ENCODE measurements around the gene DDIT3.

The DDIT3 gene

DNA sequence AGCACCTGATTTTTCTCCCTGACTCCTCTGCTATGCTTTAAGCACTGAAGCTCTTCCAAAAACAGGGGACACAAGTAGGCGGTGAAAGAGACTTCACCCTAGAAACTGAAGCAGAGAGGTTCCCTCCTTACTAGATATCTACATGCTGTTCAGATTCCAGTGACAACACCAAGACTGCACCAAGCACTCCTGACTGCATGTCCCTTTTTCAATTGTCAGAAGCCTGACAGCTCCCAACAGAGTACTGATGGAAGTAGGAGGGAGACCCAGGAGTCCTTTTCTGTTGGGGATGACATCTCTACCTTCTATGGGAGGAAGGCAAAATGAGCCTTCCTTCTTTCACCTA is 16.3 kb upstream of the DDIT3 start:
- H3K36me3 ChIP-seq (ENCODE audit: low read depth): peaks cover 70% of the 10 kb centered on the region
- DNase-seq (ENCODE audit: low spot score) (no peak), ATAC-seq (ENCODE audit: low read depth) (no peak)
- TF ChIP-seq, protein P1, sequence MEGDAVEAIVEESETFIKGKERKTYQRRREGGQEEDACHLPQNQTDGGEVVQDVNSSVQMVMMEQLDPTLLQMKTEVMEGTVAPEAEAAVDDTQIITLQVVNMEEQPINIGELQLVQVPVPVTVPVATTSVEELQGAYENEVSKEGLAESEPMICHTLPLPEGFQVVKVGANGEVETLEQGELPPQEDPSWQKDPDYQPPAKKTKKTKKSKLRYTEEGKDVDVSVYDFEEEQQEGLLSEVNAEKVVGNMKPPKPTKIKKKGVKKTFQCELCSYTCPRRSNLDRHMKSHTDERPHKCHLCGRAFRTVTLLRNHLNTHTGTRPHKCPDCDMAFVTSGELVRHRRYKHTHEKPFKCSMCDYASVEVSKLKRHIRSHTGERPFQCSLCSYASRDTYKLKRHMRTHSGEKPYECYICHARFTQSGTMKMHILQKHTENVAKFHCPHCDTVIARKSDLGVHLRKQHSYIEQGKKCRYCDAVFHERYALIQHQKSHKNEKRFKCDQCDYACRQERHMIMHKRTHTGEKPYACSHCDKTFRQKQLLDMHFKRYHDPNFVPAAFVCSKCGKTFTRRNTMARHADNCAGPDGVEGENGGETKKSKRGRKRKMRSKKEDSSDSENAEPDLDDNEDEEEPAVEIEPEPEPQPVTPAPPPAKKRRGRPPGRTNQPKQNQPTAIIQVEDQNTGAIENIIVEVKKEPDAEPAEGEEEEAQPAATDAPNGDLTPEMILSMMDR (IDR thresholded peaks at IDR 0.05; ENCODE audit: poor library complexity, severe bottlenecking): no peak
- H3K9me3 ChIP-seq (ENCODE audit: severe bottlenecking): no peaks in the 10 kb centered on the region
- no peaks in the 10 kb centered on the region for H3K27me3 ChIP-seq (ENCODE audit: insufficient read depth, poor library complexity, severe bottlenecking)
- no peaks in the 10 kb centered on the region for H3K4me1 ChIP-seq (ENCODE audit: insufficient read depth, poor library complexity, severe bottlenecking)
- H3K27ac ChIP-seq (ENCODE audit: poor library complexity, severe bottlenecking): no peak overlapping the region
- no peak overlapping the region for H3K4me3 ChIP-seq (ENCODE audit: severe bottlenecking)

DNA sequence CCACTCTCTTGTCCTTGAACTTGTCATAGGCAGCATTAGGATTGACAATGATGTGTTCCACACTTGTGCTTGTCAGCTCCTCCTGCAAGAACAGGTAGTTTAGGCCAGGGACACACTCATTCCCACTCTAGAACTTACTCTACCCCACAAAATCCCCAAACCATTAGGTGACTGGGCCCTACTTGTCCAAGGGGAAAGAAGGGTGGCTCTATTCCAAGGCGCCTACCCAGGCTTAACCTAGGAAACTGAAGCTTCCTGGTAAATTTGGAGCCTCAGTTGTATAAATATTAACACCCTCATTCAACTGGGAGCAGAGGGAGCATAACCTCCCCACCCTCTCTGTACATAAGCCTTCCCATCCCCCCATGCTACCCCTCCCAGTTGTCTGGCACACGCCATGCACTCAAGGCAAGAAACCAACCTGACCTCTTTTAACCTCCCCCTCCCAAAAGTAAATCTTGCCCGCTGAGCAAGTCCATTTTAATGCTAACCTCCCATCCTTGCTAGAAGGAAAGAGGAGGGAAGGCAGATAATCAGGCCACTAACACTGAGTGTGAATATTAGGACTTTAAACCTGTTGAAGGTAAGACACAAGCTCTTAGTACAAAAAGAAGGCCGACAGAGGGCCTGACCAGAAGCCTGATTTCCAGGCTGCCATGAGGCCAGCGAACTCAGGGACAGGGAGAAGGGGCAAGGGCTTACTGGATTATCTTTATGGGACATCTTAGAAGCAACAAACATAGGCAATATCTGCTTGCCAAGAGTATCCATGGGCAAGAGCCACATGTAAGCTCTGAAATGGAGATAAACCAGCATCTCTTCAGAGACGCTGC is 15.7 kb upstream of the DDIT3 start:
- H3K36me3 ChIP-seq (ENCODE audit: low read depth): peaks cover 70% of the 10 kb centered on the region
- TF ChIP-seq, protein P1 (IDR thresholded peaks at IDR 0.05; ENCODE audit: poor library complexity, severe bottlenecking): no peak
- DNase-seq (ENCODE audit: low spot score) (no peak), ATAC-seq (ENCODE audit: low read depth) (no peak)
- H3K27me3 ChIP-seq (ENCODE audit: insufficient read depth, poor library complexity, severe bottlenecking): no peaks in the 10 kb centered on the region
- no peaks in the 10 kb centered on the region for H3K9me3 ChIP-seq (ENCODE audit: severe bottlenecking)
- no peak overlapping the region for H3K27ac ChIP-seq (ENCODE audit: poor library complexity, severe bottlenecking)
- no peak overlapping the region for H3K4me3 ChIP-seq (ENCODE audit: severe bottlenecking)
- no peaks in the 10 kb centered on the region for H3K4me1 ChIP-seq (ENCODE audit: insufficient read depth, poor library complexity, severe bottlenecking)

DNA sequence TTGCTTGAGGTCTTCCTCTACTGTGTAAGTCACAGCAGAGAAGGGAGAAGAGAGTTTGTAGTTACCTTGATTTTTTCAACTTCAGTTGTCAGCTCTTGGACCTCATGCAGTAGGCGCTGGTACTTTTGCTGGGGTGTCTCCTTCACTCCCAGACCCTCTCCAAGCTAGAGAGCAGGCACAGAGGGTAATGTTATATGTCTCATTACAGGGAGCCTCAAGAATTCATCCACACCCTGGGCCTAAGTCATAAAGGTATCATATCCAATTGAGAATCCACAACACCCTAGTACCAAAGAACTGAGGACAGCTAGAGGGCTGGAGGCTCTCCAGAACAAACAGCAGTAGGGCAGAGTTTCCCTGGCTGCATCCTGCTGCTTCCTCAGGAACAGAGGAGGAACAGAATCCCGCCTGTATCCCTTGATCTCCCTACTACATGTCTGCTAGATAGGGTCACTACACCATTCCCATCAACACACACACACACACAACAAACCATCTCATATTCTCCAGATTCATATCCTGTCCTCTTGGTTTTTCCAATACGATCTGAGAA is 14.8 kb upstream of the DDIT3 start:
- DNase-seq (ENCODE audit: low spot score) (no peak), ATAC-seq (ENCODE audit: low read depth) (no peak)
- H3K27ac ChIP-seq (ENCODE audit: poor library complexity, severe bottlenecking): no peak overlapping the region
- H3K27me3 ChIP-seq (ENCODE audit: insufficient read depth, poor library complexity, severe bottlenecking): no peaks in the 10 kb centered on the region
- TF ChIP-seq, protein P1 (IDR thresholded peaks at IDR 0.05; ENCODE audit: poor library complexity, severe bottlenecking): no peak
- H3K4me1 ChIP-seq (ENCODE audit: insufficient read depth, poor library complexity, severe bottlenecking): no peaks in the 10 kb centered on the region
- no peak overlapping the region for H3K4me3 ChIP-seq (ENCODE audit: severe bottlenecking)
- peaks cover 78% of the 10 kb centered on the region for H3K36me3 ChIP-seq (ENCODE audit: low read depth)
- no peaks in the 10 kb centered on the region for H3K9me3 ChIP-seq (ENCODE audit: severe bottlenecking)

DNA sequence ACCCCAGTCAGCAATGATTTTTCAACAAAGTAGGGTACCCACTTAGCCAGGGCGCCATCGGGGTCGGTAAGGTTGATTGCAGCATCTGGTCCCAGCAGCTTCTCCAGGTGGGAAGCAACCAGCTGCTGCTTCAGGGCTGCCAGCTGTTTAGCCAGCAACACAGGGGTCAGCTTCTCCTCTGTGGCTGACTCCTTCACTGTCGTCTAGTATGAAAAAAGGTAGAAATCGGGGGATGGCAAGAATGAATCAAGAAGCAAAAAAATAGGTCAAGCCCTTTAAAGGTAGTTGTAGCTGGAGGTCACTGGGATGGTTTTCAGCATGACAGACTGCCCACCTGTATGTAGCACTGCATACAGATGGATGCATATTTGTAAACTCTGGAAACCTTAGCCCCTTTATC is 13.9 kb upstream of the DDIT3 start:
- ATAC-seq (ENCODE audit: low read depth) (no peak), DNase-seq (ENCODE audit: low spot score) (no peak)
- Histone ChIP-seq H3K27me3 (ENCODE audit: insufficient read depth, poor library complexity, severe bottlenecking) (no peaks in the 10 kb centered on the region), H3K4me1 (ENCODE audit: insufficient read depth, poor library complexity, severe bottlenecking) (no peaks in the 10 kb centered on the region), H3K27ac (ENCODE audit: poor library complexity, severe bottlenecking) (no peak overlapping the region), H3K4me3 (ENCODE audit: severe bottlenecking) (no peak overlapping the region), H3K9me3 (ENCODE audit: severe bottlenecking) (no peaks in the 10 kb centered on the region), H3K36me3 (ENCODE audit: low read depth) (peaks cover 84% of the 10 kb centered on the region)
- TF ChIP-seq, protein P1 (IDR thresholded peaks at IDR 0.05; ENCODE audit: poor library complexity, severe bottlenecking): no peak

DNA sequence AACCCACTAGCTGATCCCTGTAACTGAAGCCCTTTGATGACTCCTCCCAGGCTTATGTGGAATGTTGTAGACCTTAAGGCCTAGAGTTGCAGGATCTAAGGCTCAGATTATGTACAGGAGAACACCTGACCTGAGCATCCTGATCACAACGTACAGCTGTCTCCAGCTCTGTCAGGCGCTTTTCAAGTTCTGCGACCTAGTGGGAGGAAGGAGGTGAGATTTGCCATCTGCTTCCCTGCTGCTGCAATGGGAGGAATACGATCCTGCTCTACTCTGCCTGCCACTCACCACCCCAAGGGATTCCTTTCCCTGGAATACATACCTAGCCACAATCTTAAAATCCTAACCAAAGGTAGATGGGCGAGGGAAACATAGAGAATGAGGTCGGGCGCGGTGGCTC is 12.8 kb upstream of the DDIT3 start:
- Histone ChIP-seq H3K27me3 (ENCODE audit: insufficient read depth, poor library complexity, severe bottlenecking) (no peaks in the 10 kb centered on the region), H3K9me3 (ENCODE audit: severe bottlenecking) (no peaks in the 10 kb centered on the region), H3K4me3 (ENCODE audit: severe bottlenecking) (no peak overlapping the region), H3K36me3 (ENCODE audit: low read depth) (peaks cover 84% of the 10 kb centered on the region), H3K4me1 (ENCODE audit: insufficient read depth, poor library complexity, severe bottlenecking) (no peaks in the 10 kb centered on the region), H3K27ac (ENCODE audit: poor library complexity, severe bottlenecking) (no peak overlapping the region)
- ATAC-seq (ENCODE audit: low read depth) (no peak), DNase-seq (ENCODE audit: low spot score) (no peak)
- TF ChIP-seq, protein P1 (IDR thresholded peaks at IDR 0.05; ENCODE audit: poor library complexity, severe bottlenecking): no peak
